Measurements from ENCODE around the gene MAP3K20.
"Not testable (repeated sequence)": the region's sequence is repeated elsewhere in the genome, so short reads cannot be mapped to it uniquely, and the experiment has no call there.

MAP3K20 gene

DNA sequence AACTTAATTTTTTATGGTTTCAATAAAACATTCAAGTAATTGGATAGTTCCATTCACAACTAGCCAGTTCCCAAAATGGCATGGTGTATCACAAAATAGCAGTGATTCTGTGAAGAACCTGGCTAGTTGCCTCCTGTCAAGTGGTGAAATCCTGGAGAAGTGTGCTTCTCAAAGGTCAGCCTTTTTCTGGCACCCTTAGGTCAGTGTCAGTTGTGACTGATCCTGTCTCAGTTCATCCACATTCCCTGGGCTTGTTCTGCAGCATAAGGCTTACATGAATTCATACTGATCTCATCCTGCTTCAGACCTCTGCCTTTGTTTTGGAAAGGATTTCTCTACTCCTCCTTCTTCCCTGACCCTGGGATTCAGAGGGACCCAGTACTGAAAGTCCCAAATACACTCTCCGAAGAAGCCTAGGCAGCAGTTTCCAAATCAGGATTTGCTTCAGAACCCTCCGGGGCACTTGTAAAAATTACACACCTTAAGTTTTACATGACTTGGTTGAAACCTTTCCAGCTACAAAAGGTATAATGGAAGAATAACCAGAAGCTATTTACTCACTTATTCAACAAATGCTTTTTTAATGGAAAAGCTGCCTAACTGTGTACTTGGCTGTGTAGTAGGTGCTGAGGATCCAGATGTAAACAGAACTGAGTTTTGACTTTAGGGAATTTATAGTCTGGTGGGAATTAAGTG lies 11.0 kb downstream of the MAP3K20 start:
- no peak for DNase-seq (ENCODE audit: low read depth in 3 of 3, low spot score in 1 of 3)

DNA sequence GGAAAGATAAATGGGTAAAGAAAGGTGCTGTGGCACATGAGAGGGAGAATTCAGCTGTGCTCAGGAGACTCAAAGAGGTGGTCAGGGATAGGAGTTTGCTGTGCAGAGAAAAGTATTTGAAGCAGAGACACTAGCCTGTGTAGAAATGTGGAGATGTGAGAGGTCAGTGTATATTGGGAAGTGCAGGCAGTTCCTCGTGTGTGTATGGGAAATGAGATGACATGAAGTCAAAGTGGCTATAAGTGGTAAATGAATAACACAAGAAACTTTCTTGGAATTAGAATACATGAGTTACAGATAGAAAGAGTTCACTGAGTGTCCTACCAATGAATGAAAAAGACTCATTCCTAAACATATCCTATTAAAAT lies 11.6 kb downstream of the MAP3K20 start:
- DNase-seq (ENCODE audit: low read depth in 3 of 3, low spot score in 1 of 3): no peak

DNA sequence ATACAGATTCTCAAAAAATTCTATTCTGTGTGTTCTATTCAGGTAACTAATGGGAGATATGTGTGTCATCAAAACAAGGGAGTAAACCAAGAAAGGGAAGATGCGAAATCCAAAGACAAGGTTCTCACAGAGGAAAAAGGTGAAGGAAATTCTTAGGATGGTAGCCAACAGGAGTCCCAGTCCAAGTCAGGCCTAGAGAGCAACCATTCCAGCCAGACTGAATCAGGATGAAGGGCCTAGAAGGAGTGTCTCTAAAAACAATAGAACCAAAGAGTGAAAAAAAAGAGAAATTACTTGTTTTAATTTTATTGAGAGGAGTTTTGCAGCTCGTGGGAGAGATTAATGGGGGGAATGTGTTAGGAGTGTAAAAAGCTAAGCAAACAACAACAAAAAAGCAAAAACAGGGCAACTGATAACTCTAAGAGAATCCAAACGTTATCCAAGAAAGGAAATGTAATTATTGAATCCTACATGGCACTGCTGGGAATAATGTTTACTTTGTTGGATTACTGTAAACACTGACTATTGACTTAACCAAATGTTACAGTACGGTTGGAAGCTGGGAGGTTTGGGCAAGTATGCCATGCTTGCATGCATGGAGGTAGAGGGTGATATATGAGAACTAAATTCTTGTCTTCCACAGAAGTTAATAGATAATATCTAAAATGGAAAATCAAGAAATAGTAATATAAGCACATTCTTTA lies 12.3 kb downstream of the MAP3K20 start:
- no peak for DNase-seq (ENCODE audit: low read depth in 3 of 3, low spot score in 1 of 3)

DNA sequence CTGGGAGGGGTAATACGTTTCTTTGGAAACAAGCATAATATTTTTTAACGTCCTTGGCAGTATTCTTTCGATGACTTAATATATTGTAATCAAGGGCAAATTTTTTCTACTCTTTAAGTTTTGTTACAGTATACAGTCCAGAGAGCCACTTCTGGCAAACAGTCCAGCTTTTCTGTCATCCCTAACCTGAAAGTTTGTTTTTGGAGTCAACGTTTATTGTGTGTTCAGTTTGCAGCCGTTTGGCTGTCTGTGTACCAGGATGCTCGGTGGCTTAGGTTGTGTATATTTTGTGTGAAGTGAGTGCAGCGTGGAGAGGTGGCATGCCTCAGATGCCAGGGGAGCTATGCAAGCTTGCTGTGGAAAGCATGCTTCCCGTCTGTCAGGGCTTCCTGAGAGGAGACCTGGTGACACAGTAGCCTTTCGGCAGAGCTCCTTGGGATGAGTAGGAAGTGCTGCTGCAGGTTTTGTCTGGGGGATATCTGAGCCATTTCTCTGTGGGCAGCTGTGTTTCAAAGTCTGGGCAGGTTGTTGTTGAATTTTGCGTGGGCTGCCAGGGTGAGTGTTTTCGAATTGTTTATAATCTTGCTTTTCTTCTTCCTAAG lies 14.7 kb downstream of the MAP3K20 start:
- DNase-seq (ENCODE audit: low read depth in 3 of 3, low spot score in 1 of 3): no peak

DNA sequence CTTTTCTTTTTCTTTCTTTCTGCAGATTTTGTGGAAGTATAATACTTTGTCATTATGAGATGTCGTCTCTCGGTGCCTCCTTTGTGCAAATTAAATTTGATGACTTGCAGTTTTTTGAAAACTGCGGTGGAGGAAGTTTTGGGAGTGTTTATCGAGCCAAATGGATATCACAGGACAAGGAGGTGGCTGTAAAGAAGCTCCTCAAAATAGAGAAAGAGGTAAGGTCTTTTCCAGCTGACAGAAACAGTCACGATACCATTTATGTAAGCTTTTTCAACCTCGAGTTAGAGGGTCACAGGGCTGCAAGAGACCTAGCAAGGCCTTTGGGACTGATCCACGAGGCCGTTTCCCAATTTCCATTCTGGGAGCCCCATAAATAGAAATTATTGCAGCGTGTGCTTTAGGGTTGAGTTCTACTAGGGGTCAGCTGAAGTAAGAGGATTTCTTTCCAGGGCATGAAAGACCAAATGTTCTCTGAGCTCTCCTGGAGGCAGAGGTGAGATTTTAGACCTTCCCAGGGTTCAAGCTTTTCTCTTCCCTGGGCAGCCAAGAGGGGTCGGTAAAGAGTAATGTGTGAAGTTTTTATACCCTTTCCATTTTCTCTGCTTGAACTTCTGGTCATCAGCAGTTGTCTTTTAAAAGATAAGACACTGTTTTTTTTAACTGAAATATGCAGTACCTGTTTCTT lies 15.5 kb downstream of the MAP3K20 start:
- DNase-seq (ENCODE audit: low read depth in 3 of 3, low spot score in 1 of 3): no peak

DNA sequence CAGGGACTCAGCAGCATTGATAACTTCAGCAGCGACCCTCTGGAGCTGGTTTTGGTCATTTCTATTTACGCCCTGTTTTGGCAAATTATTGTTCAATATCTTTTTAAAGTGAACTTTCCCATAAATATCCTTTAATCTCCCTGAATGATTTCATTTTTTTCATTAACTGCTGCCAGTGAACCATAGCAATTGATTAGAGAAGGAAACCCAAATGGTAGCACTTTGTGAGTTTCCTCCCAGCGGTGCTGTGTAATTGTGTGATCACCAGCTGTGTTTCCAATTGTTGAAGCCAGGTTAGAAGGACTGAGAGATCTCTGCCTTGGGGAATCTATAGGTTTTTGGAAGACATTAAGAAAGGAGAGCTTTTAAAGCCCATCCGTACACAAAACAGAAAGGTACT lies 16.3 kb downstream of the MAP3K20 start:
- DNase-seq (ENCODE audit: low read depth in 3 of 3, low spot score in 1 of 3): no peak

DNA sequence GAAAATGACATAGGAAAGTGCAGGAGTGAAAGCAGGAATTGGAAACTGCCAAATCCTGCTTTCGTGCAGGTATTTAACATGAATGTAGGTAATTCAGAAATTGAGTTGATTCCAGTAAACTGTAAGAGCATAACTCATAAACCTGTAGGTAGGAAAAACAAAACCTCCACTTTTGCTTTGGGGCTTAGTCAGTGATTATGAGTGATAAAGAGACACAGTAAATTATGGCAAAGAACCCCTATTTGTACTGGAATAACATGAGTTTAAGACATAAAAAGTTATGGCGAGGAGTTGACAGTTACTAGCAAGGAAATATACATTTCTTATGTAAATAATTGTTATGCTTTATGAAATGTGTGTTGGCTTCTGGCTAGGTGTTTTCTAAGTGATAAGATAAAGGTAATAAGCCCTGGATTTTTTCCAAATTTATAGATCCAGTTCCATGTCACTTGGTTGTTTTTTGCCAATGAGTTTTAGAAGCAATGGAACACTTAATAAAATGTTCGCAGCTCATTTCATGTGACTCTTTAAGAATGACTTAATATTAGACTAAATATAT lies 17.3 kb downstream of the MAP3K20 start:
- no peak for DNase-seq (ENCODE audit: low read depth in 3 of 3, low spot score in 1 of 3)

DNA sequence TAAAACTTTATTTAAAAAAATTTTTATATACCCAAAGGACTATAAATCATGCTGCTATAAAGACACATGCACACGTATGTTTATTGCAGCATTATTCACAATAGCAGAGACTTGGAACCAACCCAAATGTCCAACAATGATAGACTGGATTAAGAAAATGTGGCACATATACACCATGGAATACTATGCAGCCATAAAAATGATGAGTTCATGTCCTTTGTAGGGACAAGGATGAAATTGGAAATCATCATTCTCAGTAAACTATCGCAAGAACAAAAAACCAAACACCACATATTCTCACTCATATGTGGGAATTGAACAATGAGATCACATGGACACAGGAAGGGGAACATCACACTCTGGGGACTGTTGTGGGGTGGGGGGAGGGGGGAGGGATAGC lies 18.0 kb downstream of the MAP3K20 start:
- DNase-seq (ENCODE audit: low read depth in 3 of 3, low spot score in 1 of 3): not testable (repeated sequence)

DNA sequence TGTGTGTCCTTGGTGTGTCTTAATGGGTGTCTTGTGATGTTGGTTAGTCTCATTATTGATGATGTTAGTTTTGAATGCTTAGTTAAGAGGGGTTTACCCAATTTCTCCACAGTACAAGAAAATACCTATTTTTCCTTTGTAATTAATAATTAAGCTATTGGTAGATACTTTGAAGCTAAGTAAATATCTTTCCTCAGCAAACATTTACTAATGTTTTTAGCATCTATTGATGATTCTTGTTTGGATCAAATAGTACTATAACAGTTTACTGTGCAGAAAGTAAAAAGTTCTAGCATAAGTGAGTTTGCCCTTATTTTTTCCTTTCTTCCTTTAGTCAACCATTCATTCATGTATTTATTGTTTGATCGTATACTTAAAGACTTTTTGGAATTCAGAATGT lies 19.1 kb downstream of the MAP3K20 start:
- DNase-seq (ENCODE audit: low read depth in 3 of 3, low spot score in 1 of 3): no peak

DNA sequence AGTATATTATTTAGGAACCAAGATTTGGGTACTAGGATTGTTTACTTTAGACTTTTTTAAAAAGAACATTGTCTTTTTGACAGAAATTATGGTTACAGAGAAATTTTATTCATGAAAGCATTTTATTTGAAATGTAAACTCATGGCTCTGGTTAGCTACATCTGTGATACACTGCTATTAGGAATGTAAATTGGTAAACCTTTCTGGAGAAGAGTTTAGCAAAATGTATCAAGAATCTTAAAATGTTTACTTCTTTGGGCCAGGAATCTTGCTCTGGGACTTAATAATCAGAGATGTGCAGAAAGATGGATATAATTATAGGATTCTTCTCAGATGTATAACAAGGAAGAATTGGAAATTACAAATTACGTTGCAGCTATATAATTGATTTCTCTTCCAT lies 19.7 kb downstream of the MAP3K20 start:
- no peak for DNase-seq (ENCODE audit: low read depth in 3 of 3, low spot score in 1 of 3)

DNA sequence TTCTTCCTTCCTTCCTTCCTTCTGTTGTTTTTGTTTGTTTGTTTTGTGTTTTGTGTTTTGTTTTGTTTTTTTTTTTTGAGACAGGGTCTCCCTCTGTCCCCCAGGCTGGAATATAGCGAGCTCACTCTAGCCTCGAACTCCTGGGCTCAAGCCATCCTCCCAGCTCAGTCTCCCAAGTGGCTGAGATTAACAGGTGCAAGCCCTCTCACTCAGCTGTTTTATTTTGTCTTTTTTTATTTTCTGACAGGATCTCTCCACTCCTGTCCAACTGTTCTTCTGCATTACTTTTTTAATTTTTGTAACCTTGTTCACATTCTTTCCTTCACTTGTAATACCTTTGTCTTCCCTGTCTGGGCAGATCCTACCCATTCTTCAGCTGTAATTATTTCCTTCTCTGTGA lies 23.6 kb downstream of the MAP3K20 start:
- DNase-seq (ENCODE audit: low read depth in 3 of 3, low spot score in 1 of 3): no peak

DNA sequence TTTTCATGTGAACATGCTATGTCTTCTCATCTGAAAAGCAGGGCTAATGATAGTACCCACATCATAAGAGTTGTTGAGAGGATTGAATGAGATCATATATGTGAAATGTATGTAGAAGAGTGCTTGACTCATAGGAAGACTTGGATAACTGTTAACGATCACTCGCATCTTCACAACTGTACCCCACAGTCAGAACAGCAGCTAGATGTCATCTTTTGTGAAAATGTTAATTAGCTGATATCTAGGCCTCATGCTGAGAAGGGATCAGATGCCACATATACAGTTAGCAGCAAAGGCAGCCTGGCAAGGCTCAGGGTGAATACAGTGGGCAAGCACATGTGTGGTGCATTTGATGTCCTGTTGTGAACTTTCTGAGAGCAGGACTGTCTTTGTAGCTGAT lies 24.2 kb downstream of the MAP3K20 start:
- DNase-seq (ENCODE audit: low read depth in 3 of 3, low spot score in 1 of 3): no peak

DNA sequence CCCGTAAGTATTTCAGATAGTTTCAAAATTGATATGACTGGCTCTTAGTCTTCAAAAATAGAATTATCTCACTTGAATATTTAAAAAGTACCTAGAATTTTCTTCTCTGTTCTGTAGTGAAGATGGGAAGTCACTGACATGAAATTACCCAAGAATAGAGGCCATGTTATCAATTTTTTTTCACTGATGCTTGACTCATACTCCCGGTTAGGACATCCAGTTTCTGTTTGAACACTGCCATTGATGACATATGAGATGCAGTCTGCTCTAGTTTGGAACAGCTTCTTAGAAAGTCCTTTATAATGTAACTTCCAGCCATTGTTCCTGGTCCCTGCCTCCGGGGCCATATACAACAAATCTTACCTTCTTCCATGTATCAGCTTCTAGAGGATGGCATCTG lies 26.0 kb downstream of the MAP3K20 start:
- DNase-seq (ENCODE audit: low read depth in 3 of 3, low spot score in 1 of 3): no peak

DNA sequence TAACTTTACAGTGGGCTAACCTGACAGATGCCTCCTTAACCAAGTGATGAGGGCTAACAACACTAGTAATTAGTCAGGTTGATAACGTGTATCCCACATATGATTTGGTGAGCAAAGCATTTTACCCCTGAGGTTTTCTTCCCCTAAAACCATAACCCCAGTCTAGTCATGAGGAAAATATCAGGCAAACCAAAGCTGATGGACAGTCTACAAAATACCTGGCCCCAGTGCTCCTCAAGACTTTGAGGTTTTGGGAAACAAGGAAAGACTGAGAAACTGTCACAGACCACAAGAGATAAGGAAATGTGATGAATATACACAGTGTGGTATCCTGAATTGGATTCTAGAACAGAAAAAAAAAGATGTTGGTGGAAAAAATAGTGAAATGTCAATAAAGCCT lies 28.5 kb downstream of the MAP3K20 start:
- no peak for DNase-seq (ENCODE audit: low read depth in 3 of 3, low spot score in 1 of 3)

DNA sequence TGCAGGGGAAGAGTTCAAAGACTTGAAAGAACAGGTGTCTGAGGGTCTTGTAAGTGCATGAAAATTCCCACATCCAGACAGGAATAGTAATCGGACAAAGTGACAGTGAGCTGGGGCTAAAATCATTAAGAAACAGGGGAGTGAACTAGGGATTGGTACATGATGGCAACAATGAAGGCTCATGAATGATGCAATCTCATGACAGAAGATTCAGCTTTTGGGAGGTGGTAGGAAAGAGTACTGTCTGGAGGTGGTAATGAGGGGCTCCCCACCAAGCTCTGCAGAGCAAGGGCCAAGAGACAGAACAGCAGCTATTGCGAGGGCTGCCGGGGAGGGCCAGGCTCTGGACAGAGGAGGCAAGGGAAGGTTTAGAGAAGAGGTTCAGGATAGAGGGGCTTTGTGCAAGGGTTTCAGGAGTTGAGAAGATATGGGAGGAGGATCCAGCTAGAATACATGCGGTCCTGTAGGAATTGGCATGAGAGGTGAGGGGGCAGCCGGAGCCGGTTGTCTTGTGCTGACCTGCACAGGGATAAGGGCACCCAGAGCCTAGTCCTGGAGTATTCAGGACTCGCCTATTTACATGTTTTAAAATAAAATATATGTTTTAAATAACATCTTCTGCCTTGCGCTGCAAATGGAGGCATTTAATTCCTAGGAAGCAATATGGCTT lies 31.4 kb downstream of the MAP3K20 start:
- no peak for DNase-seq (ENCODE audit: low read depth in 3 of 3, low spot score in 1 of 3)

DNA sequence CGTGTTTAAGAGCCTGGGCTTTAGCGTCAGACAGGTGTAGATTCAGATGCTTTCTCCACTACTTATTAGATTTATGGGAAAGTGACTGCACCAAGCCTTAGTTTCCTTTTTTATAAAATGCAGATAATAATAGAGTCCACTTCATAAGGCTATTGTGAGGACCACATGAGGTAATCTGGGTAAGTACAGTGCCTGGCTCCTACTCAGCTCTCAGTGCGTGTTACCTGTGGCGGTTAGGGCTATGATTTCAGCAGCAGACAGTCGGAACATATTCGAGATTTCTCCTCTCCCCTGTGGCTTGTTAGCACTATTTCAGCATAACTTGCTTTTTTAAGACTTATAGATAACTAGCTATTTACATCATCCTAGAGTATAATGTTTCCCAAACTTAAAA lies 32.0 kb downstream of the MAP3K20 start:
- DNase-seq (ENCODE audit: low read depth in 3 of 3, low spot score in 1 of 3): no peak

DNA sequence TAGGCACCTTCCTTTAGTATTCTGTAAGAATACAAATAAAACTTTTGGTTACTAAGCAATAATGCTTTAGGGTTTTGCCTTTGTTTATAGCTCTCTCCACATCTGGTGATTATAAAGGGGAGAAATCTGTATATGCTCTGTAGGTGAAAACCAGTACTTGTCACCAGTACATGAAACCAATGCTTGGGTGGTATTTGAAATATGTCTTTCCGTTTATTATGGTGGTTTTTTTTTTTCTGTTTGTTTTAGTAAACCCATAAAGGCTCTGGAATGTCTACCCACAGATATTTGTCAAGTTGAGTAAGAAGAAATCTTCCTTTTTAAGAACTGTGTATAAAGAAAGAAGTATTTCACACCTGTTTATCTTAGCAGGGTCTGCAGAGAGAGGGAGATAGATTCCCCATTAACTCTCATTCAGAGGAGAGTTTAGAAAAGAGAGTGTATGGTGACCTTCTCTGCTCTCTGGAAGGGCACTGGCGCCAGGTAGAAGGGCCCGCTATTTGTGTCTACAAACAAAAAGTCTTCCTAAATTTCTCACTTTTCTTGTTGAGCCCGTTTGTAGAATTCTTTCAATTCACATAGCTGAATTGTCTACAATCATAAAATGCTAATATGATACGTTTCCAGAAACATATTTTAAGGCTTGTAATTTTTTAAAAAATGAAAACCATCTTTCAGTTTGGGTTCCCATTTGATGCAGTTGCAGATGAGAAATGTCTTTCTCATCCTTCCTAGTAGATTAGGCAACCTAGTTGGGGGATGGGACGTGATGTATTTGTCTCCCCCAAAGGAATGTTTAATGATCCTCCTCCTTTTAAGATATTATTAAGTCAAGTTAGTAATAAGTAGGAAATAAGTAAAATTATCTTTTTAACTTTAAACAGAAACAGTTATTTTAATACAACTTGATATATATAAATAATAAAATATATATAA lies 33.9 kb downstream of the MAP3K20 start:
- no peak for DNase-seq (ENCODE audit: low read depth in 3 of 3, low spot score in 1 of 3)

DNA sequence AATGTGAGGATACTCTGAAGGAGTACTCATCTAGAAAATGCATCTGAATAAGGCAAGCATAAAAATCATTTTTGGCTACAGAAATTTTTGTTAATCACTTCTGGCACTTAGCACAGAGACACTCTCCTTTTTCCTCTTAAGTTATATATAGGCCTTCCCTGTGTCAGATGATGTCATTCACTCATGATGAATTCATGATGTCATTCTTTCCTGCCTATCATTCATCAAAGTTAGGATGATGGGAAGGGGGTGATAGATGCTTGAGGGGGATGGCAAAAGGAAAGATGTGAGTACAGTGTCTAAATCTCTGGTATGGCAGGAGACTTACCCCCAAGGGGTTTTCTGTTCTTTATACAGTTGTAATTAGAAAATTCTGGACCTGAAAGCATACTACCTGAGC lies 42.0 kb downstream of the MAP3K20 start:
- no peak for DNase-seq (ENCODE audit: low read depth in 3 of 3, low spot score in 1 of 3)

DNA sequence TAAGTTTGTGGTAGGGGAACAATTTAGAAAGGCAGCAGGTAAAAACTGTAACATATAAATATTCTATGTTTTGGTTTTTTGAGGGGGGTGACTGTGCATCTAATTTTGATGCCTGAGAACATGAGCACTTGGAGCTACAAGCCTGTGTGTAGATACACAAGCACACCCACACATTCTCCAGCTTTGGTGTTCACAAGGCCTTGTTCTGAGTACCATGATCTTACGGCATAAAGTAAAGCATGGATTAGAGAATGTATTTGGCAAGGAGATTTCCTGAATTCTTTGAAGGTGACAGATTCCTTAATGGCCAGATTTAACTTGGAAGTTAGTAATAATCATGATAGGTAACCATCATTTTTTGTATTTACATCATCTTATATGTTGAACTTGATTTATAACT lies 42.7 kb downstream of the MAP3K20 start:
- no peak for DNase-seq (ENCODE audit: low read depth in 3 of 3, low spot score in 1 of 3)

Measured in stimulated activated CD4-positive, alpha-beta T cell treated with anti-CD3 and anti-CD28 coated beads, TNF-alpha, amount 100 ng/mL, for 1 hour (primary cell).